ENCODE measurements around the gene NUP210L.

GRCh38 chr1:154178911-154179811, 24.3 kb upstream of the NUP210L start:
- TF ChIP-seq CTCF (conservative IDR thresholded peaks at IDR 0.05), result no peak
- no peak for TF ChIP-seq ZFX (IDR thresholded peaks at IDR 0.05)

All from C4-2B (cell line).